ENCODE data around the gene CAB39L.
"Not testable (repeated sequence)": the region's sequence is repeated elsewhere in the genome, so short reads cannot be mapped to it uniquely, and the experiment has no call there.

The CAB39L gene

DNA sequence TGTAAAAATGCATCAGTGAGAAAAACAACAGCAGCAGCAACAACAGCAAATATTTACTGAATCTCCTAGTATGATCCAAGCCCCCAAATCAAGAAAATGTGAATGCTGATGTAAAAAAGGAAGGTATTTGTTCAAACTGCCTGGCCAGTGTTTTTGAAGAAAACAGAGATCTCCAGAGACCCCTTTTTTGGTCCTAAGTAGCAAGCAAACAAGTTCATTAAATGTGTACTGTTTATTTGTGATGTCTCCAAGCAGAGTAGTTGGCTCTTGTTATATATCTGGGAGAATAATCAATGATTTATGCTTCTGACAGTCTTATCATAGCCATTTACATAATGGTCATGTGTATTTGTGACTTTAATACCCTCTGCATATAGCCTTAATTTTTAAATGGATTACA, 145.4 kb downstream of the CAB39L start:
- TF ChIP-seq, protein P1, sequence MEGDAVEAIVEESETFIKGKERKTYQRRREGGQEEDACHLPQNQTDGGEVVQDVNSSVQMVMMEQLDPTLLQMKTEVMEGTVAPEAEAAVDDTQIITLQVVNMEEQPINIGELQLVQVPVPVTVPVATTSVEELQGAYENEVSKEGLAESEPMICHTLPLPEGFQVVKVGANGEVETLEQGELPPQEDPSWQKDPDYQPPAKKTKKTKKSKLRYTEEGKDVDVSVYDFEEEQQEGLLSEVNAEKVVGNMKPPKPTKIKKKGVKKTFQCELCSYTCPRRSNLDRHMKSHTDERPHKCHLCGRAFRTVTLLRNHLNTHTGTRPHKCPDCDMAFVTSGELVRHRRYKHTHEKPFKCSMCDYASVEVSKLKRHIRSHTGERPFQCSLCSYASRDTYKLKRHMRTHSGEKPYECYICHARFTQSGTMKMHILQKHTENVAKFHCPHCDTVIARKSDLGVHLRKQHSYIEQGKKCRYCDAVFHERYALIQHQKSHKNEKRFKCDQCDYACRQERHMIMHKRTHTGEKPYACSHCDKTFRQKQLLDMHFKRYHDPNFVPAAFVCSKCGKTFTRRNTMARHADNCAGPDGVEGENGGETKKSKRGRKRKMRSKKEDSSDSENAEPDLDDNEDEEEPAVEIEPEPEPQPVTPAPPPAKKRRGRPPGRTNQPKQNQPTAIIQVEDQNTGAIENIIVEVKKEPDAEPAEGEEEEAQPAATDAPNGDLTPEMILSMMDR (IDR thresholded peaks at IDR 0.05; ENCODE audit: low read depth, low read length) = no peak
- no peak overlapping the region for H3K4me3 ChIP-seq (ENCODE audit: low read depth, low read length)
- DNase-seq (ENCODE audit: low read depth, low spot score) = no peak
- in situ Hi-C loops (cut with HindIII; ENCODE audit: low sequenced_read_pairs) = no loop called here

DNA sequence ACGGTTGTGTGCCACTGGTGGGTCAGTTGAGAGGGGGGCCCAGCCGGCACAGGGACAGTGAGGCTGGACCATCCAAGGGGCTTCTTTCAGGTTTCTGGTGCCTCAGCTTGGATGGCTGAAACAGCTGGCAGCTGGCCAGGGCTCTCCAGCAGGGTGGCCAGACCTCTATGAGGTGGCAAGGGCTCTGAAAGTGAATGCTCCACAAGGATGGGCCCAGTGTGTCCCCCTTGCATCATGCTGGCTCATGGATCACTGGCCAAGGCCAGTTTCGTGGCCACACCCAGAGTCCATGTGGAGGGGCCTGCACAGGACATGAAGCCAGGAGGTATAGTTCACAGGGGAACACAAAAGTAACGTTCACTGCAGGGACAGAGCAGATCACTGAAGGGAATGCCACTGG, 146.5 kb downstream of the CAB39L start:
- TF ChIP-seq, protein P1 (IDR thresholded peaks at IDR 0.05; ENCODE audit: low read depth, low read length) = no peak
- no peak for DNase-seq (ENCODE audit: low read depth, low spot score)
- H3K4me3 ChIP-seq (ENCODE audit: low read depth, low read length) = no peak overlapping the region
- in situ Hi-C loops (cut with HindIII; ENCODE audit: low sequenced_read_pairs) = no loop called here

DNA sequence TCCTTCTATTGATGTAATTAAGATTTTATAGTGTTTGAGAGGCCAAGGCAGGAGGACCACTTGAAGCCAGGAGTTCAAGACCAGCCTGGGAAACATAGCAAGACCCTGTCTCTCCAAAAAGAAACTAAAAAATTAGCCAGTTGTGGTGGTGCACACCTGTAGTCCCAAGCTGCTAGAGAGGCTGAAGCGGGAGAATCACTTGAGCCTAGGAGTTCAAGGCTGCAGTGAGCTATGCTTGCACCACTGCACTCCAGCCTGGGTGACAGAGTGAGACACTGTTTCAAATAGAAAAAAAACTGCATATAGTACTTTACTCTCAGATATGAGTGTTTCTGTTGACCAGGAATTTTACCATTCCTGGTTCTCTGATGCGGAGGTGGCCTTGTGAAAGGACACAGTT, 147.2 kb downstream of the CAB39L start:
- no peak overlapping the region for H3K4me3 ChIP-seq (ENCODE audit: low read depth, low read length)
- DNase-seq (ENCODE audit: low read depth, low spot score) = no peak
- TF ChIP-seq, protein P1 (IDR thresholded peaks at IDR 0.05; ENCODE audit: low read depth, low read length) = no peak
- in situ Hi-C loops (cut with HindIII; ENCODE audit: low sequenced_read_pairs) = no loop called here

DNA sequence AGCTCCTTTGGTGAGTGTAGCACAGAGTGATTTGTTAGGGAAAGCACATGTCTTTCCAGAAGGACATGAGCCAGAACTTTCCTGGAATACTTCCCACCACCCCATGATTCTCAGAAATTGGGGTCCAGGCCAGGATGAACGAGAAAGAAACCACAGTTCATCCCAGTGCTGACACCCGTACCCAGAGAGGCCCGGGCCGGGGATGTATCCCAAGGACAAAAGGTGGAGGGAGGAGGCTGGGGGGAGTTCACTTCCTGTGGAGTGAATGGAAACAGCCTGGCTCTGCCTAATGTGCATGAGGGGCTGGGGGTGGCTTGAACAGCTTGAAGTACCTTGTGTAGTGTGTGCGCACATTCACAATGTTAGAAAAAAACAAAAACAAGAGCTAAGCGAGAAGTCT, 148.6 kb downstream of the CAB39L start:
- H3K4me3 ChIP-seq (ENCODE audit: low read depth, low read length) = no peak overlapping the region
- in situ Hi-C loops (cut with HindIII; ENCODE audit: low sequenced_read_pairs) = no loop called here
- DNase-seq (ENCODE audit: low read depth, low spot score) = no peak
- TF ChIP-seq, protein P1 (IDR thresholded peaks at IDR 0.05; ENCODE audit: low read depth, low read length) = no peak

DNA sequence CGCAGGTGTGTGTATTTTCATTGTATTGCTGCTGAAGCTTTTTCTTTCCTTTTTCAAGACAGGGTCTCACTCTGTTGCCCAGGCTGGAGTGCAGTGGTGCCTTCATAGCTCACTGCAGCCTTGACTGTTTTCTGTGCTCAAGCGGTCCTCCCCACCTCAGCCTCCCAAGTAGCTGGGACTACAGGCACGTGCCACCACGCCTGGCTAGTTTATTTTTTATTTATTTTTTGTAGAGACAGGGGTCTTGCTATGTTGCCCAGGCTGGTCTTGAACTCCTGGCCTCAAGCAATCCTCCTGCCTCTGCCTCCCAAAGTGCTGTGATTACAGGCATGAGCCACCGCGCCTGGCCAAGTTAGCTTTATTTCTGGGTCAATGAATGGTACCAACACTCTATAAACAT, 149.1 kb downstream of the CAB39L start:
- H3K4me3 ChIP-seq (ENCODE audit: low read depth, low read length); DNase-seq (ENCODE audit: low read depth, low spot score); in situ Hi-C loops (cut with HindIII; ENCODE audit: low sequenced_read_pairs): not testable (repeated sequence)

DNA sequence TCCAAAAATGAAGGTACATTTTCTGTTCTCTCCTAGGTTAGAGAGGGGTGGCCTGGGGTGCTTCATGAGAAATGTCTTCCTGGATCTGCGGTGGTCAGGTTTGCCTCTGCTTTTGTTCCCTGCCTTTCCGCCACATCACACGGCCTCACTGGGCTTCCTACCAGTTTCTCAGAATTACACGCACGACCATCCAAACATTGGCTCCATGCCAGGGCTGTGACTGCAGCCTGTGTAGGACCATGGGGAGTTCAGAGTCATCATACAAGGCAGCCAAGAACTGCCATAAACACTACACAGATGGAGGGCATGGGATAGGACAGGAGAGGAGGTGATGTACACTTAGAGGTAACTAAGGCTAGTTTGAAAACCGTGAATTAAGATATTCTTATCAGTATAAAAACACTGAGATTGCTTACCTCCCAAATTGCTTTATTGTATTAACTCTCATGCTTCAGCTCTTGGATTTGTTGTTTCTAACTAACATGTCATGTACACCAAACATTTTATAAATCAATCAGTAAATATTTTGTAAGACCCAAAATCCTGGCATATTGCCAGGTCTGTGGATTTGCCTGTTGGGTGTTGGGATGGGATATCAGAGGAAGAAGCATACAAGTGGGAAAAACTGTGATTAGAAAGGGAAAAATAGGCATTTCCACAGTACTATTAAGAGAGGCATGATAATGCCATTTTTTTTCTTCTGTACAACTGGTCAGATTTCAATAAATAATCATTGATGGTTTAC, 150.9 kb downstream of the CAB39L start:
- in situ Hi-C loops (cut with HindIII; ENCODE audit: low sequenced_read_pairs) = no loop called here
- peak; percentile 89 for DNase-seq (ENCODE audit: low read depth, low spot score)
- TF ChIP-seq, protein P1 (IDR thresholded peaks at IDR 0.05; ENCODE audit: low read depth, low read length) = no peak

DNA sequence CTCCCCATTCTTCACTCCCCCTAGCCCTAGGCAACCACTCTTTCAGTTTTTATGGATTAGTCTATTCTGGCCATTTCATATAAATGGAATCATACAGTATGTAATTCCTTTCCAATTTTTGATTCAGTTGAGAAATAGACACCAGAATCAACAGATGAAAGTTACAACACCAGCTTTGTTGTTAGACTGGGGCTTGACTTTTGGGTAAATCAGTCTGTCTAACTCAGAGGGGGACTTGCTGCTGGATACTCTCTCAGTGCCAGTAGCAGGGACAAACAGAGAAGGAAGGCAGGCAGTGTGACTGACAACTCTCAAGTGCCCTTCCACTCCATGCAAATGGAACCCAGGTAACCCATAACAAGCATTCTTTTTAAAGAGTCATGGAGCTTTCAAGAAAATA, 155.4 kb downstream of the CAB39L start:
- DNase-seq (ENCODE audit: low read depth, low spot score) = no peak
- no peak overlapping the region for H3K4me3 ChIP-seq (ENCODE audit: low read depth, low read length)
- in situ Hi-C loops (cut with HindIII; ENCODE audit: low sequenced_read_pairs) = no loop called here
- TF ChIP-seq, protein P1 (IDR thresholded peaks at IDR 0.05; ENCODE audit: low read depth, low read length) = no peak

More for the DNA sequence above, 150.9 kb downstream of the CAB39L start:
- no peak overlapping the region for H3K4me3 ChIP-seq (ENCODE audit: low read depth, low read length)

Data from astrocyte of the spinal cord (primary cell).